GM21619 (cell line): Measurements from ENCODE around the gene FRMD1.
"Not testable (repeated sequence)": the region's sequence is repeated elsewhere in the genome, so short reads cannot be mapped to it uniquely, and the experiment has no call there.

Source experiments
- ATAC-seq: cut with Tn5 transposase; IDR thresholded peaks from one replicate; pipeline ENCODE4 v1.9.1; 2021; ENCODE audit not compliant: unreplicated experiment

Gene FRMD1

DNA sequence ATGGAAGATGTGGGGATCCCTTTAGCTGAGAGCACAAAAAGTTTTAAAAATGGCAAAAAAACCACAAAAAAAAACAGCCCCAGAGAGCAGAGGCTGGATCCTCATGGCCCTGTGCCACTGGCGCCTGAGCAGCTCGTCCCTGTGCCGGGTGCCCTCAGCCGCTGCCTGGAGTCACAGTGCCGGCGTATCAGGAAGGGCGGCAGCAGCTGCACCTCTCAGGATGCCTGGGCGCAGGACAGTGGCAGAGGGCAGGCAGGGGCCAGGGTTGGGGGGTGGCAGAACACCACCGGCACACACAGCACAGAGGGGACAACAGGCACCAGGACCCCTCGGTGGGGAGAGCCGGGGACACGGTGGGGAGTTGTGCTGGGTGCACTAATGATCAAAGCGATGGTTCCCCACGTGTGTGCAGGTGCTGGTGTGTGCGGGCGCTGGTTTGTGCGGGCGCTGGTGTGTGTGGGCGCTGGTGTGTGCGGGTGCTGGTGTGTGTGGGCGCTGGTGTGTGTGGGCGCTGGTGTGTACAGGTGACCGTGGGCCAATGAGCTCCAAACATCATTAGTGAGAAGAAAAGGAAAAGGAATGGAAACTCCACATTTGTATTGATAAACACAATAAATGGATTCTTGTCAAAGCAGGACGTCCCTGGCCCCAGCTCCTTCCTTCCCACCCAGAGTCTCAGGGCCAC lies 1.5 kb upstream of the FRMD1 start:
- ATAC-seq, result no peak

- ATAC-seq, result no peak
These were observed 653 bp downstream of the FRMD1 start for GRCh38 chr6:168078175-168078942.

DNA sequence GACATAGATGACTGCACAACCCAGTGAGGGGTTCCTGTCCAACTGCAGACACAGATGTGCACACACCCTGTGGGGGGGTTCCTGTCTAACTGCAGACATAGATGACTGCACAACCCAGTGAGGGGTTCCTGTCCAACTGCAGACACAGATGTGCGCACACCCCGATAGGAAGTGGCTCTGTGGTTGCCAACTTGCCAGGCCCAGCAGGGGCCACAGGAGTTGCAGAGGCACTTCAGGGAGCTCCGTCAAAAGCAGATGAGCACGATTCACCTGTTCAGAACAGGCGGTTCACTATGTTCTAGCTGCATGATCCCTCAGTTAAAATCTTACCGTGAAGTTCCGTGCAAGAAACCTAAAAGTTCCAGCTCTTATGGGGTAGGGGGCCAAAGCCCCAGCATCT lies 1.6 kb downstream of the FRMD1 start:
- ATAC-seq, result not testable (repeated sequence)

DNA sequence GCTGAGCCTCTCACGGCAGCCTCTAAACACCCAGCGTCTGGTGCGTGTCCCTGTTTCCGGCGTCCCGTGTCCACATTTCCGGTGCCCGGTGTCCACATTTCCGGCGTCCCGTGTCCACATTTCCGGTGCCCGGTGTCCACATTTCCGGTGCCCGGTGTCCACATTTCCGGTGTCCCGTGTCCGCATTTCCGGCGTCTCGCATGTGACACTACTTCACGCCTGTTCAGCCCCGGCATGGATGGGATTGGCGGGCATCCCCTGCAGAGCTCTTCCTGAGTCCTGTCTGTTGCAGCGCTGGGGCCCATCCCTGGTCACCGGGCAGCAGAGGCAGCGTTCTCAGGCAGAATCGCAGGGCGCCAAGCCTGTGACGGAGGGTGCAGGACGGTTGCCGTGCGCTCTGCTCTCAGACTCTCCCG lies 3.2 kb downstream of the FRMD1 start:
- no peak for ATAC-seq

- ATAC-seq, result no peak
These were observed 3.8 kb downstream of the FRMD1 start for GRCh38 chr6:168075216-168075615.

DNA sequence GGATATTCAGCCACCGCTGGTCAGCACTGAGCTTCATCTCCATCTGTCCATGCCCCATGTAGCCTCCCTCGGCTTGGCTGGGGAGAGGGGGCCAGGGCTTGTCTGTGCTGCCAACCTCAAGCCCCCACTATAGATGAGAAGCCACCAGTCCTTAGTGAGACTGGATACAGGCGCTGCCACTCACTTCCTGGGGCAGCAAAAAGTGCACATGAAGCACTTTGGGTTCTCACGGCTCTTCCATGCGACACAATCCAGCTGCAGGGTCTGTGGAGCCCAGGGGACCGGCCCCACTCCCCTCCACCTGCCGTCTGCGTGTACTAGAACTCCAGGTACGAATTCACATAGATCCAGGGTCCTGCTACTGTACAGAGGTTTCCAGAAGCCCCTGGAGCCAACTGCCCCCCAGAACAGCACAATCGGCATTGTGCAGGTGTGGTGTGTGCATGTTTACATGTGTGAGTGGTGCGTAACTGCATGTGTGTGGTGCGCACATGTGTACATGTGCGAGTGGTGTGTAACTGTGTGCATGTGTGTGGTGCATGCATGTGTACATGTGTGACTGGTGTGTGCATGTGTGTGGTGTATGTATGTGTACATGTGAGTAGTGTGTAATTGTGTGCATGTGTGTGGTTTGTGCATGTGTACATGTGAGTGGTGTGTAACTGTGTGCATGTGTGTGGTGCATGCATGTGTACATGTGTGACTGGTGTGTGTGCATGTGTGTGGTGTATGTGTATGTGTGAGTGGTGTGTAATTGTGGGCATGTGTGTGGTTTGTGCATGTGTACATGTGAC lies 4.9 kb downstream of the FRMD1 start:
- no peak for ATAC-seq

- no peak for ATAC-seq
These were observed 6.3 kb downstream of the FRMD1 start for GRCh38 chr6:168072730-168073129.

DNA sequence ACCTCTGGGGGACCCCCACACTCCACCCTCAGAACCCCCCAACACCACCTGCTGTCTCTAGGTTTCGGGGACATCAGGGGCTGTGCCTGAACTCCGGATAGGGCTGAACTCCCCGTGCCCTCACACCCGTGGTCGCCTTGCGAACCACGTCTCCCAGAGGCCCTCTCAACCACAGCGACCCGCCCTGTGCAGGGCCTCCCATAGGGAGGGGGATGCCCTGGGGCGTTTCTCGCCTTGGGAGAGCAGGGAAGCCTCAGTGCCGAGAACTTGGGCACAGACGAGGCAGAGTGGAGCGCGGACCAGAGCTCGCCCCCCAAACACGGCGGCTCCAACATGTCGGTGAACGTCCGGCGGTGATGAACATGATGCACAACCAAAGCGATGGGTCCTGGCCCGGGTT lies 6.8 kb downstream of the FRMD1 start:
- ATAC-seq, result no peak

GRCh38 chr6:168071620-168072019 lies 7.4 kb downstream of the FRMD1 start:
- no peak for ATAC-seq

- ATAC-seq, result no peak
These were observed 8.2 kb downstream of the FRMD1 start for GRCh38 chr6:168070804-168071203.

DNA sequence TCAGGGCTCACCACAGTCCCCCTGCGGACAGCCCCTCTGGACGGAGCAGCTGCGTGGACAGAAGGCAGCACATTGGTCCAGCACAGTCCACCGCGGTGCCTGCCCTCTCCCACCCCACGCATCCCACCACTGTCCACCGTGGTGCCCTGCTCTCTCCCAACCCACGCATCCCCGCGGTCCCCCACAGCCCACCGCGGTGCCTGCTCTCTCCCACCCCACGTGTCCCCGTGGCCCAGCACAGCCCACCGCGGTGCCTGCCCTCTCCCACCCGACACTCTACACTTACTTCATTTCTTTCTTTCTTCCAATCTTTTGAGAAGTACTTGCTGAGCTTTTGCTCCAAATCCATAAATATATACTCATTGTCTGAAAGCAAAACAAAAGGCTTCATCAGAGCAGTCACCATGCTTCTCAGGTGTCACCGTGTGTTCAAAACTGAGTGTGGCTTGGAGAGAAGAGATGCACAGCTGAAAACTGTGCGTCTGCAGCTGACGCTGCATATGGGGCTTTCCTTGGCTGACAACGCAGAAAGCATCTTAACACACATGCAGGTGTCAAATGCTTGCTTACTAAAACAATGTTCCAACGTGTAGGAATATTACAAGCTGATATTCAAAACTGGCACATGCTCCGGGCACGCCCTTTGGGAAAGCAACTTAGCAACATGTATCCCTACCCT lies 11.8 kb downstream of the FRMD1 start:
- no peak for ATAC-seq

DNA sequence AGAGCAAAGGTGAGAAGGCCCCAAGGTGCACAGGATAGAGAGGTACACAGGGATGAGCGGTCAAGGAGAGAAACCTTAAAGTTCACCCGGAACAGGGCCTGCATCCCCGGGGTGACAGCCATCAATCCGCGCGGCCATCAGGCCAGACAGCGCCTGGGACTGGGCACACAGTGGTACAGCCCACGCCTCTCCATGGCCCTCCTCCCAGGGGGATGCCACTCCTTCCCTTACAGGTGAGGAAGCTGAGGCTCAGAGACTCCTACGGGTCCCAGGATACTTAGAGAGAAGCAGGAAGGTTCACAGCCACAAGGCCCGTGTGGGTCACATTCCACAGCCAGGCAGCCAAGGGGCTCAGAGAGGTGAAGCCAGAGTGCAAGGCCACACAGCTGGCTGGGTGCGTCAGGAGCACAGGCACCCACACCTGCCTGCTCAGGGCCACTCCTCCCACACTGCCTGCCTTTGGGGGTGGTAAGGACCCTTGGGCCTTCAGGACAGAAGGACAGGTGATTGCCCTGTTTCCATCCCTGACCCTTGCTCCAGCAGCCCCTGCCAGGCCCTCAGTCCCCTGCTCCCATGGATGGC lies 14.7 kb downstream of the FRMD1 start:
- ATAC-seq, result no peak

DNA sequence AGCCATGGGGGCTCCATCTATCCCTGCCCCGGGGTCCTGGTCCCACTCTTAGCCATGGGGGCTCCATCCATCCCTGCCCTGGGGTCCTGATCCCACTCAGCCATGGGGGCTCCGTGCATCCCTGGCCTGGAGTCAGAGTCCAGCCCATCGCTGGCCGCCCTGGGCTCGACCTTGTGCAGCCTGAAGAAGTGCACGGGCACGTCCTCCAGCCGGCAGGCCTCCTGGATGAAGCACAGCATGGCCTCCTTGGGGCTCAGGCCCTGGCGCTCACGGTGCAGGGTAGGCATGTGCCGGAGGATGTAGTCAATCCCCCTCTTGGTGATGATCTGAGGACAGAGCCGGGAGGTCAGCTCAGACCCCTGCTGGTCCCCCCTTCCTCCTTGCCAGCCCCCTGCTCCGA lies 15.6 kb downstream of the FRMD1 start:
- ATAC-seq, result no peak

- no peak for ATAC-seq
These were observed 16.4 kb downstream of the FRMD1 start for GRCh38 chr6:168062346-168063289.

- ATAC-seq, result no peak
These were observed 17.5 kb downstream of the FRMD1 start for GRCh38 chr6:168061269-168062210.

GRCh38 chr6:168060521-168060931 lies 18.5 kb downstream of the FRMD1 start:
- no peak for ATAC-seq

GRCh38 chr6:168058691-168059551 lies 20.1 kb downstream of the FRMD1 start:
- no peak for ATAC-seq

DNA sequence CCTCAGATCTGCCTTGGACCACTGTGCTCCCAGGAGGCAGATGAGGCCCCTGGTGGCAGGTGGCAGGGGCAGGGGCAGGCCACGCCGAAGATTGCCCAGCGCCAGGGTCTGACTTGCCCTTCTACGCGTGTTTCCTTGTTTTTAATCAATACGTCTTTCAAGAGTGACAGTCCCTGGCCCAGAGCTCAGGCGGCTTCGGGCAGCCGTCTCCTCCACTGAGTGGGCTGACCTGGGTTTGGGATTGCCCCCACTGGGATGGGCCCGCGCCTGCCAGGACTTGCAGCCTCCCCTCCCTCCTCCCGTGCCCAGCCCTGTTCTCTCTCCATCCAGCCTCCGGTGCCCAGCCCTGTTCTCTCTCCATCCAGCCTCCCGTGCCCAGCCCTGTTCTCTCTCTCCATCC lies 21.2 kb downstream of the FRMD1 start:
- ATAC-seq, result no peak
